ENCODE data around the gene ADGRG3.

DNA sequence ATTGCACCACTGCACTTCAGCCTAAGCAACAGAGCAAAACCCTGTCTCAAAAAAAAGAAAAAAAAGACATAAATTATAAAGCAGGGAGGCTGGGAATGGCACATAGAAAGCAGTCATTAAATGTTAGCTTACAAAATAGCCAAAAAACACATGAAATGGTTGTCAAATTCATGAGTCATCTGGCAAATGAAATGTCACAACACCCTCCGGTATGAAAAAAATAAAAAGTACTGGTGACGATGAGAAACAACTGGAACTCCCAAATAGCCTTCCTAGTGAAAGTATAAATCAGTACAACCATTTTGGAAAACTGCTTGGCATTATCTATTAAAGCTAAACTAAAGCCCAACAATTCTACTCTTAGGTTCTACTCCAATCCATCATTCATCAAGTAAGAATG lies 63.9 kb downstream of the ADGRG3 start:
- TF ChIP-seq, protein P1, sequence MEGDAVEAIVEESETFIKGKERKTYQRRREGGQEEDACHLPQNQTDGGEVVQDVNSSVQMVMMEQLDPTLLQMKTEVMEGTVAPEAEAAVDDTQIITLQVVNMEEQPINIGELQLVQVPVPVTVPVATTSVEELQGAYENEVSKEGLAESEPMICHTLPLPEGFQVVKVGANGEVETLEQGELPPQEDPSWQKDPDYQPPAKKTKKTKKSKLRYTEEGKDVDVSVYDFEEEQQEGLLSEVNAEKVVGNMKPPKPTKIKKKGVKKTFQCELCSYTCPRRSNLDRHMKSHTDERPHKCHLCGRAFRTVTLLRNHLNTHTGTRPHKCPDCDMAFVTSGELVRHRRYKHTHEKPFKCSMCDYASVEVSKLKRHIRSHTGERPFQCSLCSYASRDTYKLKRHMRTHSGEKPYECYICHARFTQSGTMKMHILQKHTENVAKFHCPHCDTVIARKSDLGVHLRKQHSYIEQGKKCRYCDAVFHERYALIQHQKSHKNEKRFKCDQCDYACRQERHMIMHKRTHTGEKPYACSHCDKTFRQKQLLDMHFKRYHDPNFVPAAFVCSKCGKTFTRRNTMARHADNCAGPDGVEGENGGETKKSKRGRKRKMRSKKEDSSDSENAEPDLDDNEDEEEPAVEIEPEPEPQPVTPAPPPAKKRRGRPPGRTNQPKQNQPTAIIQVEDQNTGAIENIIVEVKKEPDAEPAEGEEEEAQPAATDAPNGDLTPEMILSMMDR (tag by site-specific recombination; IDR thresholded peaks at IDR 0.05), result no peak
- TF ChIP-seq ZBTB26 (tag by site-specific recombination; optimal IDR thresholded peaks at IDR 0.05) (no peak), YY1 (tag by site-specific recombination; IDR thresholded peaks at IDR 0.05) (no peak), ZBTB8A (tag by site-specific recombination; IDR thresholded peaks at IDR 0.05) (no peak), ZNF362 (tag by site-specific recombination; IDR thresholded peaks at IDR 0.05) (no peak), SP3 (tag by site-specific recombination; IDR thresholded peaks at IDR 0.05) (no peak), ZNF121 (tag by site-specific recombination; IDR thresholded peaks at IDR 0.05) (no peak), ZNF670 (tag by site-specific recombination; IDR thresholded peaks at IDR 0.05; ENCODE audit: low read depth) (no peak), ZNF24 (tag by site-specific recombination; IDR thresholded peaks at IDR 0.05) (no peak), ZBTB21 (tag by site-specific recombination; IDR thresholded peaks at IDR 0.05) (no peak), YY2 (tag by site-specific recombination; IDR thresholded peaks at IDR 0.05) (no peak), ZNF423 (tag by site-specific recombination; IDR thresholded peaks at IDR 0.05) (no peak), ZNF426 (tag by site-specific recombination; IDR thresholded peaks at IDR 0.05) (no peak)
